AML-193 (cell line): ENCODE data around the gene FXYD5.
"Not testable (repeated sequence)": the region's sequence is repeated elsewhere in the genome, so short reads cannot be mapped to it uniquely, and the experiment has no call there.

ENCODE experiments used
- DNase-seq, 2 experiments: peaks; one replicate each; lab custom pipeline; 2025; lab: John Stamatoyannopoulos, UW

FXYD5 gene

DNA sequence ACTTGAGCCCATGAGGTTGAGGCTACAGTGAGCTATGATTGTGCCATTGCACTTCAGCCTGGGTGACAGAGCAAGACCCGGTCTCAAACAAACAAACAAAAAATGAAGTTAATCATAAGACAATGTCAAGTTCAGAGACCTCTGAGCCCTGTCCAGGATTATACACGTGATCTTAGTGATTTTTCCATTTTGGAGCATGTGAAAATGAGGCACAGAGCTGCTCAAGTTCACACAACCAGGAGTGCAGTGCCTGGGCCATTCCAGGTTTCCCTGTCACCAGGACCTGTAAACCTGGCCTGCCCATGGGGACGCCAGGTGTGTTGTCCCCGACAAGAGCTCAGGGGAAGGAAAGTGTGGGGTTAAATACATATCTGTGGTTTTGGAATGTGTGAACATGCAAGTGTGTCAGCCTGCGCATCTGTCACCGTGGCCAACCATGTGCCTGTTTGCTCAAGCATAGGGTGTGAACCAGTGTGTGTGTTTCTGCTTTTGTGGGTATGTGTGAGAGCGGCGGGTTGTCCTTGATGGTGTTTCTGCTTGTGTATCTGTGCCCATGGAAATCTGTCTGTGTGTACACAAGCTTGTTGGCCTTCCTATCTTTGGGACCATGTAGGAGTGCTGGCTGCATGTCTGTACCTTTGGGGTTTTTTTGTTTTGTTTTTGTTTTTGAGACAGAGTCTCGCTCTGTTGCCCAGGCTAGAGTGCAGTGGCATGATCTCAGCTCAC is 17.4 kb upstream of the FXYD5 start:
- no peak for DNase-seq

- DNase-seq, result no peak
Observed at GRCh38 chr19:35138305-35138892, 16.1 kb upstream of the FXYD5 start, which contains the start of gene FXYD1. FXYD1 (plus strand) TSS chr19:35138824; CDS start chr19:35140080, 1,256 bp downstream.

GRCh38 chr19:35140207-35140961 is 14.2 kb upstream of the FXYD5 start:
- DNase-seq, result no peak

DNA sequence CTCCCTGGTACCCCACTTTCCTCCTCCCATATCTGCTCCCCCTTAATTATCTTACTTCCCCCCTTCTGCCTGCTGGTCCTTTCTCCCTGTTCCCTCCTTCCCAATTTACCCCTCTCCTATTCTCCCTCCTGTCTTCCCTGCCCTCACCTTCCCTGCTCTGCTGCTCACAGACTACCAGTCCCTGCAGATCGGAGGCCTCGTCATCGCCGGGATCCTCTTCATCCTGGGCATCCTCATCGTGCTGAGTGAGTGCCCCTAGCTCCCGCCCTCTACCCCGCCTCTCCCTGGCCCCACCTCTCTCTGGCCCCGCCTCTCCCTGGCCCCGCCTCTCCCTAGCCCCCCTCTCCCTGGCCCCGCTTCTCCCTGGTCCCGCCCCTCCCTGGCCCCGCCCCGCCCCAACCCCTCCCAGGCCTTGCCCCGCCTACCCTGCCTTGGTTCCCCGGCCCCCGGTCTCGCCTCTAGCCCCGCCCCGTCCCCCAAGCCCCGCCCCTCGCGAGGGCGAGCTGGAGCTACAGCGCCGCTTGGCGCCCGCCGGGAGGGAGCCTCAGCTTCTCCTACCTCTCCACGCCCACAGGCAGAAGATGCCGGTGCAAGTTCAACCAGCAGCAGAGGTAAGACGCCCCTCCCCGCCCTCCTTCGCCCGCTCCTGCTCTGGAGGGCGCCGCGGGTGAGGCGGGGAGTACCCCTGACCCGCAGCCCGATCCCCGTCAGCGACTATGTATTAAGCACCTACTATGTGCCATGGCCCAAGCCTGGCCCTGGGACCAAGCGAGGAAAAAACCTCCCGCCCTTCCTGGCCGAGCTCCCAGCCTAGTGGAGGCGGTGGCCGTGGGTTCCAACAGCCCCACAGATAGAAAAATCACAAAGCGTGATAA is 13.3 kb upstream of the FXYD5 start:
- peak; percentile 77 to 79 for DNase-seq

DNA sequence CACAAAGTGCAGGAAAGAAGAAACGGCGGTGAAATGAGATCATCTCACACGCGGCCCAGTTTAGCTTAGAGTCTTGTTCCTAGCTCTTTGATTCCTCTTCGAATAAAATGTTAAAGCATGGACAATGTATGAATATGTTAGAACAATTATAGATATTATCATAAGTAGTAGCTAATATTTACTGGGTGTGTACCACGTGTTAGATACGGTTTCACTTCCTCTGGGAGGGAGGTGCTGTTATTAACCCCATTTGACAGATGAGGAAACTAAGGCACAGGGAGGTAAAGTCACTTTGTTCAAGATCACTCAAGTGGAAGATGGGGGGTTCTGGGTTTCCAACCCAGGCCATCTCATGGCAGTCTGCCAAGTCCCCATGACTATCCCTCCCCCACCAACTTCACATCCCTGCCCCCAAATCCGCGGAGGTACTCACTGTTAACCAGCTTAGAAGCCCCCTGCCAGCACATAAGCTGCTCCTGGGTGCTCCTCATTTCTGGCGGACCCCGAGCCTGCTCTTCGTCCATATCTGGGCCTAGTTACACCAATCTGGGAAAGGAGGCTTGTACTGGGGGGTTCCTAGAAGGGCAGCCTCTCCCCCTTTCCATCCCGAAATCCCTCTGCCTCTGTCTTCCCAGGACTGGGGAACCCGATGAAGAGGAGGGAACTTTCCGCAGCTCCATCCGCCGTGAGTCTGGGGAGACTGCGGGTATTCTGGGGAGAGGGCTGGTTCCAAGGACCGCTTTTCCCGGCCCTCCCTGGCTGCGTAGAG is 12.5 kb upstream of the FXYD5 start:
- no peak for DNase-seq

DNA sequence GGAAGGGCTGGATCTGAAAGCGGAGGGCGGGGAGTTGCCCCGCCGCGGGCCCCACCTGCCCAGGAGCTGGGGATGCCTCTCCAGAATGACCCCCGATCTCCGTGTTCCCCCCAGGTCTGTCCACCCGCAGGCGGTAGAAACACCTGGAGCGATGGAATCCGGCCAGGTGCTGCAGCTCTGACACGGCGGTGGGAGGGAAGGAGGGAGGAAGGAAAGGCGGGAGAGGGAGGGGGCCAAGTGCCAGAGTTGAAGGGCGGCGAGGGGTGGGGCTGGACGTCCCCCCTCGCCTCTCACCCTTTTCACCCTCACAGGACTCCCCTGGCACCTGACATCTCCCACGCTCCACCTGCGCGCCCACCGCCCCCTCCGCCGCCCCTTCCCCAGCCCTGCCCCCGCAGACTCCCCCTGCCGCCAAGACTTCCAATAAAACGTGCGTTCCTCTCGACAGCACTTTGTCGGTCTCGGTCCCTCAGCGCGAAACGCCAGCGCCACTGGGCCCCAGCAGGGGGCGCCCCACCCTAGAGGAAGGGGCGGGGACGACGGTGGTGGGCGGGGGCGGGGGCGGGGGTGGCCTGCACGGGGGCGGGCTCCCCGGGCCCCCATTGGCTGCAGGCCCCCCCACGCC is 11.8 kb upstream of the FXYD5 start:
- peak; percentile 7 to 25 for DNase-seq

DNA sequence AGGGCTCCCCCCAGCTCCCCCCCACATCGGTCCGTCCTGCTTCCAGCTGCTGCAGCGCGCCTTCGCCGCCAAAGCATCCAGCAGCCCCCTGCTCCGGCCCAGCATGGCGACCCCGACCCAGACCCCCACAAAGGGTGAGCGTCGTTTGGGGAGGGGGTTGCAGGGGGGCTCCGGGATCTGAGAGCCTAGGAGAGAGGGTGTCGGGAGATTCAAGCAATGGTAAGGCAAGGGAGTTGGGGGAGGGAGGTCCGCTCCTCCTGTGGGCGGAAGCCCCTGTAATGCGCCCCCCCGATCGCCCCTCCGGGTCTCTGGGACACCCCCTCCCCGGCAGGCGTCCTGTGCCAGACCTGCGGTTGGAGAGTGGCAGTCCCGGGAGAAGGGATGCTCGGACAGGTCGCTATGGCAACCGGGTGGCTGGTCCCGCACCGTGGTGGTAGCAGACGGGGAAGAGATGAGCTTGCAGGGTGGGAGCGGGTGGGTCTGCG is 11.3 kb upstream of the FXYD5 start, which contains the start of gene FXYD7:
Gene FXYD7 (plus strand): TSS at position 25 of the 485 bp plus-strand sequence. CDS start 79 bp downstream, at position 104.
- no peak for DNase-seq

DNA sequence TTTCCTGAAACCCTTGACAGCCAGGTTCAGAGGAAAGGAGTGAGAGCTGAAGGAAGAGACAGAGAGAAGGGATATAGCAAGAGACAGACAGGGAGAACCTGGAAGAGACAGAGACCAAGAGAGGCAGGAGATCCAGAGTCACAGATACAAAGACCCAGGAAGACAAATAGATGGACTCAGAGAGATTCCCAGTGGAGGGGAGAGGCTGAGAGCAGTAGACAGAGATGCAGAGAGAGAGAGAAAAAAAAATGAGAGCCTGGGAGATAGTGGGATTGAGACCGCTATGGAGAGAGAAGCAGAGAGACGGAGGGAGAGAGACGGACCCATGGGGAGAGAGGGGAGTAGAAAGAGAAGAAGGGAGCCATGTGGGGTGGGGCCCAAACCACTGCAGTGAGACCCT is 10.7 kb upstream of the FXYD5 start:
- DNase-seq, result no peak

DNA sequence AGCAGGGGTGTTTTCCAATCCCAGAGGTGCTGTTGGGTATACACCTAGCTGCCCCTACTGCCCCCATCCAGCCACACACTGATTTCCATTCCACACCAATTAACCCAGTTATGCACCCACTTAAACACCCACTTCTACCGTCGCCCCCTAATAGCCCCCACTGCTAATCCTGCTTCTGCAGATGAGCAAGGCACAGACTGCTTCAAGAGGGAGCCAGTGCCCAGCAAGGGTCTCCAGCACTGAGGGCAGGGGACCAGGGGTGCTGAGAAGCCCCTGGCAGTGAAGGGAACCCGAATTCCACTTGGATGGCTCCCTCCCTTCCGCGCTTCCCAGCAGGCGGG is 10.3 kb upstream of the FXYD5 start:
- no peak for DNase-seq

GRCh38 chr19:35144600-35145436 is 9.7 kb upstream of the FXYD5 start:
- no peak for DNase-seq

- DNase-seq, result no peak
Observed at GRCh38 chr19:35146746-35147459, 7.6 kb upstream of the FXYD5 start.

DNA sequence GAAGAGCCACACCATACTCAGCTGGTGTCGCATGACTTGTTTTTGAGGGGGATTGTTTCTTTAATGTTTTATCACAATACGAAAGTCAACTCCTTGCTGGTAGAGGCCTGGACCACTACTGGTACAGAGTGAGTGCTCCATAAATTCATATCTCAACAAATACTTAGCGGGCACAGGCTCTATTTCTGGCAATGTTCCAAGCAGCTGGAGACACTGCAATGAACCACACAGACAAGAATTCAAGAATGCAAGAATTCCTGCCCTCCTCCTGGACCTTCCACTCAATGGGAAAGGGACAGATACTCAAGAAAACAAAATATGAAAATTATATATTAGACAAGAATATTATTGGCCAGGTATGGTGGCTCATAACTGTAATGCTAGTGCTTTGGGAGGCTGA is 5.1 kb upstream of the FXYD5 start:
- DNase-seq, result no peak

DNA sequence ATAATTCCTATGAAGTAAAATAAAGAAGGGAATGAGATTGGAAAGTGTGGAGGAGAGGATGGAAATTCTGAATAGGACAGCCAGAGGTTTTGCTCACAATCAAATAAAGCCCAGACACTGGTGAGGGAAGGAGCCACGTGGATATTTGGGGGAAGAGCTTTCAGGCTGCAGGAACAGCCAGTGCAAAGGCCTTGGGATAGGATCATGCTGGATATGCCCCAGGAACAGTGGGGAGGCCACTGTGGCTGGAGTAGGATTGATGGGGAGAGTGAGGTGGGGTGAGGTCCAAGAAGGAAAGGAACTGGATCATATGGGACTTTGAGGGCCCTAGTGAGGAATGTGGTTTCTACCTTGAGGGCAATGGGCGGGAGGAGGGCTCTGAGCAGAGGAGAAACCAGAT is 4.1 kb upstream of the FXYD5 start:
- DNase-seq, result no peak

- DNase-seq, result no peak
Observed at GRCh38 chr19:35151273-35152065, 3.1 kb upstream of the FXYD5 start.

DNA sequence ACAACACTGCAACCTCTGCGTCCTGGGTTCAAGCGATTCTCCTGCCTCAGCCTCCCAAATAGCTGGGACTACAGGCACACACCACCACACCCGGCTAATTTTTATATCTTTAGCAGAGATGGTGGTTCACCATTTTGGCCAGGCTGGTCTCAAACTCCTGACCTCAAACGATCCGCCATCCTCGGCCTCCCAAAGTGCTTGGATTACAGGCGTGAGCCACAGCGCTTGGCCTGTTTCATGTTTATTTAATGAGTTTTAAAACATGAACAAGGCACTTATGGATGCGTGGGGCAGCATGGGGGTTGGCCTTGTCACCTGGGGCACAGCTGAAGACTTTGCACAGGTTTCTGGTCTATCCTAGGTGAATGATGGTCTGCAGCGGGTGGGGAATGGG is 1.4 kb upstream of the FXYD5 start:
- not testable (repeated sequence) for DNase-seq

DNA sequence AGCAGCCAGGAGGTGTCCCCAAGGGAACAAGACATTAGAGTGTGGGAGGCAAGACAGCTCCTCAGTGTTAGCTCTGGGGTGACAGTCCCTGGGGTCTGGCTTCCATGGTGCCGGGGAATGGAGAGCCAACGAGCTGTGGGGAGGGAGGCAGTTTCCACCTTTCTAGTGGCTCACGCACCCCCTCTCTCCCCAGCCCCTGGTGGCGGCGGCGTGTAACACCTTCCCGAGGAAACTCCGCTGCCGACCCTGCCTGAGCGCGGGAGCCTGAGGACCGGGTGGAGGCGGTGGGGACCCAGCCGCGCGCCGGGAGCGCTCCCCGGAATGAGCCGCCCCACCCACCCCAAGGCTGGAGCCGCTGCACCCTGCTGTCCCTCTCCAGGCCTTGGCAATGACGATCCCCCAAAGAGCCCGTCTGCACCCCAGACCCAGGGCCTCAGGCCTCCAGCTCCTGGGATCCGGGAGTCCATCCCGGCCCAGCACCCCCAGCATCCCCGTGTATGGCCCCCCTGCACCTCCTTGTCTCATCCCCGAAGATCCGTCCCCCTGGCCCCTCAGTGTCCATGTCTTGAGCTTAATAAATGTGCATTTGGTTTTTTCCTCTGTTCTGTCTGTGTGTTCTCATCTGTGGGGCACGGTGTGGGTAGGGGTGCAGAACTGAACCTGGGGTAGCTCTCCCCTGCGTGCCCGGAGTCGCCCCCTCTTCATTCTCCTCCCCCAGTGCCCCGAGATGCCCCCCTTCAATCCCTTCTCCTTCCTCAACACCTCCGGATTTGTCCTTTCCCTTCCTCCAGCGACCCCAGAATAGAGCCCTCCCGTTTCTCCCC is 622 bp upstream of the FXYD5 start:
- DNase-seq, result peak; percentile 25 to 34

GRCh38 chr19:35155441-35155840 is 906 bp downstream of the FXYD5 start:
- peak in 1 of 2 experiments; percentile 13 for DNase-seq
